ENCODE data around the gene TP63.

Gene TP63

GRCh38 chr3:189851682-189852081, 220.5 kb downstream of the TP63 start:
- DNase-seq (ENCODE audit: low spot score), result no peak
- no peak for TF ChIP-seq CTCF (IDR thresholded peaks at IDR 0.05; ENCODE audit: extremely low read depth, insufficient read depth, missing control alignments)
- in situ Hi-C loops (cut with MboI; ENCODE audit: low pct_unique_long_range_greater_than_20kb, low sequenced_read_pairs, unreplicated experiment), result no loop called here

DNA sequence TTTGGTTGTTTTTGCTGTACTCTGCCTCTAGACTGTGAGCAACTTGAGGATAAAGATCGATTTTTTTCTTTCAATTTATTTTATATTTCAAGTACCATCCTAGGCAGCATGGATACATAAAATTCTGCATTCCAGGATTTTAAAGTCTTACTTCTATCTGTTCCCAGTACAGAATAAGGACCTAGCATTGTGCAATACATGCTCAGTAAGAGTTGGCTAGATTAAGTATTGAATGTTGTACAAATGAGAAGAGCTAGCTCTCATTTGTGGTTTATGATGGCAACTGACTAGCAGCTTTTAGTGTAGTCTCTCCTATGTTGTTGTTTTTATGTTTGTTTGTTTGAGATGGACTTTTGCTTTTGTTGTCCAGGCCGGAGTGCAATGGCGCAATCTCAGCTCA, 222.7 kb downstream of the TP63 start:
- in situ Hi-C loops (cut with MboI; ENCODE audit: low pct_unique_long_range_greater_than_20kb, low sequenced_read_pairs, unreplicated experiment), result no loop called here
- DNase-seq (ENCODE audit: low spot score), result no peak
- TF ChIP-seq CTCF (IDR thresholded peaks at IDR 0.05; ENCODE audit: extremely low read depth, insufficient read depth, missing control alignments), result no peak

DNA sequence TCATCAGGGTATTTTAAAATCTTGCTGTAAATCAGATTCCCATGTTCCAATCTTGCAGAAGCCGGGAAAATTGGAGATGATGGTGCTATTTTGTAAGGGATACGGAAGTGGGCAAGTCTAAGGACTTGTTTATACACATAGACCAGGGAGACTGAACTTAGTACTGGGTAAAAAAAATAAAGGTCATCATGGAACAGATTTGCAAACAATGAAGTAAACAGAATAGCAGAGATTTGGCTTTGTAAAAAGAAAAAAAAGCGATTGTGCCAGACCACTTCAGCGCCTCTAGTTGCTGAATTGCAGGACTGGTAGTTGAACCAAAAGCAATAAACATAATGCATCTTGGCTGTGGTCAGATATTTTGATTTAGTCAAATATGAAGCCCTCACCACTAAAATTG, 229.1 kb downstream of the TP63 start:
- TF ChIP-seq CTCF (IDR thresholded peaks at IDR 0.05; ENCODE audit: extremely low read depth, insufficient read depth, missing control alignments), result no peak
- in situ Hi-C loops (cut with MboI; ENCODE audit: low pct_unique_long_range_greater_than_20kb, low sequenced_read_pairs, unreplicated experiment), result no loop called here
- DNase-seq (ENCODE audit: low spot score), result no peak

GRCh38 chr3:189862385-189862998, 231.3 kb downstream of the TP63 start:
- no peak for TF ChIP-seq CTCF (IDR thresholded peaks at IDR 0.05; ENCODE audit: extremely low read depth, insufficient read depth, missing control alignments)
- in situ Hi-C loops (cut with MboI; ENCODE audit: low pct_unique_long_range_greater_than_20kb, low sequenced_read_pairs, unreplicated experiment), result no loop called here
- DNase-seq (ENCODE audit: low spot score), result no peak

- no peak for TF ChIP-seq CTCF (IDR thresholded peaks at IDR 0.05; ENCODE audit: extremely low read depth, insufficient read depth, missing control alignments)
- DNase-seq (ENCODE audit: low spot score), result no peak
- in situ Hi-C loops (cut with MboI; ENCODE audit: low pct_unique_long_range_greater_than_20kb, low sequenced_read_pairs, unreplicated experiment), result no loop called here
These were observed 231.8 kb downstream of the TP63 start for GRCh38 chr3:189863031-189863430.

- DNase-seq (ENCODE audit: low spot score), result no peak
- in situ Hi-C loops (cut with MboI; ENCODE audit: low pct_unique_long_range_greater_than_20kb, low sequenced_read_pairs, unreplicated experiment), result no loop called here
- TF ChIP-seq CTCF (IDR thresholded peaks at IDR 0.05; ENCODE audit: extremely low read depth, insufficient read depth, missing control alignments), result no peak
These were observed 236.9 kb downstream of the TP63 start for GRCh38 chr3:189868061-189868460.

DNA sequence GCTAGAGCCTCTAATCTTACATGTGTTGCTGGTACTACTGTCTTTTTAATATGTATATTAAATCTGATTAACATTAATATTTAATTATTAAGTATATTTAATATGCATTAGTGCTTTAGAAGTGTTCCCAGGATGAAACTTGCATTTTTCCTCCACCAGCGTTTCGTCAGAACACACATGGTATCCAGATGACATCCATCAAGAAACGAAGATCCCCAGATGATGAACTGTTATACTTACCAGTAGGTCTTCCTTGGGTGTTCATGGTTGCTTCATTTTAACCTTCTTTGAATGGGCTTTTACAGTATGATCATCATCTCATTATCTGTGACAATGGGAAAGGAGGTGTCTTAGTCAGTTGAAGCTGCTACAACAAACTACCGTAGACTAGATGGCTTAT, 238.0 kb downstream of the TP63 start:
- in situ Hi-C loops (cut with MboI; ENCODE audit: low pct_unique_long_range_greater_than_20kb, low sequenced_read_pairs, unreplicated experiment), result no loop called here
- TF ChIP-seq CTCF (IDR thresholded peaks at IDR 0.05; ENCODE audit: extremely low read depth, insufficient read depth, missing control alignments), result no peak
- DNase-seq (ENCODE audit: low spot score), result no peak
